ENCODE measurements around the gene SOX8.

Gene SOX8

DNA sequence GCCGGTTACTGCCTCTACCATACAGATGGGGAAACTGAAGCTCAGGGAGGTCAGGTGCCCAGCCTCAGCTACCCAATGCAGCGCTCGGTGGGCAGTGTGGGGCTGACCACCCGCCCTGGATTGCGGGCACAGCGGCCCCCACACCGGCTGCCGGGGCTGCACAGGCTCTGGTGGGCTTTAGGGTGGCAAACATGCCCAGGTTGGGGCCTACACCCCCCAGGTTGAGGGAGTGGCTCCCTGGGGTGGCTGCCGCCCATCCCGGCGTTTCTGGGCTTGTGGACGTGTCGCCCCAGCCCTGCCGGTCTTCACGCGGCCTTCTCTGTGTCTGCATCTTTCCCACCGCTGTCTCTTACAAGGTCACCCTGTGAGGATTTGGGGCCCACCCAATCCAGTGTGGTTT, 50.1 kb downstream of the SOX8 start:
- Histone ChIP-seq H3K27ac (ENCODE audit: low read depth, low read length) (no peak overlapping the region), H3K27me3 (ENCODE audit: control insufficient read depth, insufficient read depth, low read length) (peaks cover 5% of the 10 kb centered on the region), H3K36me3 (ENCODE audit: control insufficient read depth, insufficient read depth, low read length) (no peaks in the 10 kb centered on the region), H3K4me3 (ENCODE audit: low read length) (no peak overlapping the region), H3K9ac (ENCODE audit: low read length) (no peak overlapping the region), H3K4me1 (ENCODE audit: control insufficient read depth, insufficient read depth, low read length) (no peaks in the 10 kb centered on the region)

DNA sequence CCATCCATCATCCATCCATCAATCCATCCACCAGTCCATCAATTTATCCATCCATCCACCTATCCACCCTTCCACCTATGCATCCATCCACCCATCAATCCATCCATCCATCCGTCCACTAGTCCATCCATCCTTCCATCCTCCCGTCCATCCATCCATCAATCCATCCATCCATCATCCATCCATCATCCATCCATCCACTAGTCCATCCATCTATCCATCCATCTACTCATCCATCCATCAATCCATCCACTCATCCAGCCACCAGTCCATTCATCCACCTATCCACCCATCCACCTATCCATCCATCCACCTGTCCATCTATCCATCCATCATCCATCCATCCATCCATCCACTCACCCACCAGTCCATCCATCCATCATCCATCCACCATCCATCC, 51.0 kb downstream of the SOX8 start:
- Histone ChIP-seq H3K27ac (ENCODE audit: low read depth, low read length) (no peak overlapping the region), H3K36me3 (ENCODE audit: control insufficient read depth, insufficient read depth, low read length) (no peaks in the 10 kb centered on the region), H3K4me1 (ENCODE audit: control insufficient read depth, insufficient read depth, low read length) (no peaks in the 10 kb centered on the region), H3K9ac (ENCODE audit: low read length) (no peak overlapping the region), H3K4me3 (ENCODE audit: low read length) (no peak overlapping the region), H3K27me3 (ENCODE audit: control insufficient read depth, insufficient read depth, low read length) (peaks cover 5% of the 10 kb centered on the region)

DNA sequence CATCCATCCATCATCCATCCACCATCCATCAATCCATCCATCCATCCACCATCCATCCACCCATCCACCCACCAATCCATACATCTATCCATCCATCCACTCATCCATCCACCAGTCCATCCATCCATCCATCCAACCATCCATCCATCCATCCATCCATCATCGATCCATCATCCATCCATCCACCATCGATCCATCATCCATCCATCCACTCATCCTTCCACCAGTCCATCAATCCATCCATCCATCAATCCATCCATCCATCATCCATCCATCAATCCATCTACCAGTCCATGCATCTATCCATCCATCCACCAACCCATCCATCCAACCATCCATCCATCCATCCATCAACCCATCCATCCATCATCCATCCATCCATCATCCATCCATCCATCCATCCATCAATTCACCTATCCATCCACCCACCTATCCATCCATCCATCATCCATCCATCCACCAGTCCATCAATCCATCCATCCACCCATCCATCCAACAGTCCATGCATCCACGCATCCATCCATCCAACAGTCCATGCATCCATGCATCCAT, 51.6 kb downstream of the SOX8 start:
- Histone ChIP-seq H3K4me3 (ENCODE audit: low read length) (no peak overlapping the region), H3K4me1 (ENCODE audit: control insufficient read depth, insufficient read depth, low read length) (no peaks in the 10 kb centered on the region), H3K27me3 (ENCODE audit: control insufficient read depth, insufficient read depth, low read length) (peaks cover 5% of the 10 kb centered on the region), H3K36me3 (ENCODE audit: control insufficient read depth, insufficient read depth, low read length) (no peaks in the 10 kb centered on the region), H3K27ac (ENCODE audit: low read depth, low read length) (no peak overlapping the region), H3K9ac (ENCODE audit: low read length) (no peak overlapping the region)

DNA sequence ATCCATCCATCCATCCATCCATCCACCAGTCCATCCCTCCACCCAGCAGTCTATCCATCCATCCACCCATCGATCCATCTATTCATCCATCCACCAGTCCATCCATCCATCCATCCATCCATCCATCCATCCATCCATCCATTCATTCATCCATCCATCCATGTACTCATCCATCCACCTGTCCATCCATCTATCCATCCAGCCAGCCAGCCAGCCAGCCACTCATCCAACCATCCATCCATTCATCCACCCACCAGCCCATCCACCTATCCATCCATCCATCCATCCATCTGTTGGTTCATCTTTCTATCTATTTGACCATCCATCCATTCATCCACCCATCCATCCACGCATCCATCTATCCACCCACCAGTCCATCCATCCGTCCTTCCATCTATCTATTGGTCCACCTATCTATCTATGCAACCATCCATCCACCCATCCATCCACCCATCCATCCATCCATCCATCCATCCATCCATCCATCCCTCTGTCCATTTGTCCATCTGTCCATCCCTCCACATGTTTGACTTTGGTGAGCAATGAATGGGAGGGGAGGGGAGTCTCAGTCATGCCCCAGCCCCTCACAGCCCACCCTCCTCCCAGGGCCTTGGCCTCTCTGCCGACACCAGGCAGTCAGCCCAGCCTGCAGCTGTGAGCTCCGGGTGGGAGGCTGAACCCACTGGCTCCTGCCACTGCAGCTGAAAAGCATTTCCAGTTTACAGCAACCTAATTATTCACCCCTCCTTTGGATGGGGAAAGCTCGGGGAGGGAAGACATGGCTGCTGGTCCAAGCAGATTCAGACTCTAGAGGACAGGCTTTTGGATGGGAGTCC, 52.9 kb downstream of the SOX8 start:
- Histone ChIP-seq H3K4me1 (ENCODE audit: control insufficient read depth, insufficient read depth, low read length) (no peaks in the 10 kb centered on the region), H3K36me3 (ENCODE audit: control insufficient read depth, insufficient read depth, low read length) (no peaks in the 10 kb centered on the region), H3K9ac (ENCODE audit: low read length) (no peak overlapping the region), H3K4me3 (ENCODE audit: low read length) (no peak overlapping the region), H3K27ac (ENCODE audit: low read depth, low read length) (no peak overlapping the region), H3K27me3 (ENCODE audit: control insufficient read depth, insufficient read depth, low read length) (peaks cover 3% of the 10 kb centered on the region)

DNA sequence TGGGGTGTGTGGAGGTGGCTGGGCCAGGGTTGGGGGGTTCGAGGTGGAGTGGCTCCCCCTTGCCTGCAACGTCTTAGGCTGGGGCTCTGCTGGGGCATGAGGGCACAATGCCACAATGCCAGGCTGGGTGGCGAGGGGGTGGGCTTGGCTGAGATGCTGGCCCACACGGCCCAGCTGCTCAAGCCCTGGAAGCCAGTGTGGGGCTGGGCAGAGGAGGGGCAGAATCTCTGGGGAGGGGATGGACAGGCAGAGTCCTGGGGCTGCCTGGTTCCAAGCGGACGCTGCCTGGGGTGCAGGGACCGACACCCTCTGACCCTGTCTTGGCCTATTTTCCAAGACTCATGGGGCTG, 53.5 kb downstream of the SOX8 start:
- Histone ChIP-seq H3K27me3 (ENCODE audit: control insufficient read depth, insufficient read depth, low read length) (peaks cover 2% of the 10 kb centered on the region), H3K9ac (ENCODE audit: low read length) (no peak overlapping the region), H3K4me3 (ENCODE audit: low read length) (no peak overlapping the region), H3K4me1 (ENCODE audit: control insufficient read depth, insufficient read depth, low read length) (no peaks in the 10 kb centered on the region), H3K36me3 (ENCODE audit: control insufficient read depth, insufficient read depth, low read length) (no peaks in the 10 kb centered on the region), H3K27ac (ENCODE audit: low read depth, low read length) (no peak overlapping the region)

DNA sequence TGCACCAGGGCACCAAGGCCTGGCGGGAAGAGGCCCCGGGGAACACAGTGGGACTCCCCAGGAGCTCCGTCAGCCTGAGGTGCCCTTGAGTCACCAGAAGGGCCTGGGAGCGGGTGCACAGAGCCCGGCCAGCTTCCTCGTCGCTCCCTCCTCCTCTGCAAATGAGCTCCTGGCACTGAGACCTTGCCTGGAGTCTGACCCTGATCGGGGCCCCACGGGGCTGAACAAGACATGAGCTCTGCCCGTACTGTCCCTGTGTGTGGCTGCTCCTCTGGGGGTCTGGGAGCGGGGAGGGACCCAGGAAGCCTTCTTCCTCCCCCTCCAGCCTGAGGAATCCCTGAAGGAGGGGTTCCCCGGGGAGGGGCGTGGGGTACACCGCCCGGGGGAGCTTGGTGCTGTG, 54.6 kb downstream of the SOX8 start:
- no peaks in the 10 kb centered on the region for H3K4me1 ChIP-seq (ENCODE audit: control insufficient read depth, insufficient read depth, low read length)
- H3K27ac ChIP-seq (ENCODE audit: low read depth, low read length) = no peak overlapping the region
- H3K36me3 ChIP-seq (ENCODE audit: control insufficient read depth, insufficient read depth, low read length) = no peaks in the 10 kb centered on the region
- no peak overlapping the region for H3K4me3 ChIP-seq (ENCODE audit: low read length)
- peaks cover 2% of the 10 kb centered on the region for H3K27me3 ChIP-seq (ENCODE audit: control insufficient read depth, insufficient read depth, low read length)
- H3K9ac ChIP-seq (ENCODE audit: low read length) = no peak overlapping the region
